NCI-H146 (cell line): ENCODE measurements around the gene IL17REL.
A peak's percentile ranks its signal among the peaks of the same experiment; 100 is the strongest.

Experiments
- DNase-seq: peaks from one replicate; lab custom pipeline; 2025; lab: John Stamatoyannopoulos, UW

Gene IL17REL

DNA sequence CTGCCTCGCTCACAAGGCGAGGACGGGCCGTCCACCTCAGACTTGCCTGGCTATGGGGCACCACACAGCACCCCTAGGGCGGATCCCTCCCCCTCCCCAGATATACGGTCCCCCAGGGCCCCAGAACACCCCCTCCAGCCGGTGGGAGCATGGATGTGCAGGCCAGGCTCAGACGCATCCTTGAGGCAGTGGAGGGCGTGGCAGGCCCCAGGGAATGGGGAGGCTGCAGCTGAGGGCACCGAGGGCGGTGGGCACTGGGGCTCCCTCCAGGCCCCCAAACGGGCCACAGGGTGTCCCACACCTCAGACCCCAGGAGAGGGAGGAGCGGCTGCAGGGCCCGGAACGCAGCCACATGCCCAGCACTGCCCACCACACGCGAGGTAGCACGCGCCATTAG is 33.5 kb upstream of the IL17REL start:
- DNase-seq, result no peak

DNA sequence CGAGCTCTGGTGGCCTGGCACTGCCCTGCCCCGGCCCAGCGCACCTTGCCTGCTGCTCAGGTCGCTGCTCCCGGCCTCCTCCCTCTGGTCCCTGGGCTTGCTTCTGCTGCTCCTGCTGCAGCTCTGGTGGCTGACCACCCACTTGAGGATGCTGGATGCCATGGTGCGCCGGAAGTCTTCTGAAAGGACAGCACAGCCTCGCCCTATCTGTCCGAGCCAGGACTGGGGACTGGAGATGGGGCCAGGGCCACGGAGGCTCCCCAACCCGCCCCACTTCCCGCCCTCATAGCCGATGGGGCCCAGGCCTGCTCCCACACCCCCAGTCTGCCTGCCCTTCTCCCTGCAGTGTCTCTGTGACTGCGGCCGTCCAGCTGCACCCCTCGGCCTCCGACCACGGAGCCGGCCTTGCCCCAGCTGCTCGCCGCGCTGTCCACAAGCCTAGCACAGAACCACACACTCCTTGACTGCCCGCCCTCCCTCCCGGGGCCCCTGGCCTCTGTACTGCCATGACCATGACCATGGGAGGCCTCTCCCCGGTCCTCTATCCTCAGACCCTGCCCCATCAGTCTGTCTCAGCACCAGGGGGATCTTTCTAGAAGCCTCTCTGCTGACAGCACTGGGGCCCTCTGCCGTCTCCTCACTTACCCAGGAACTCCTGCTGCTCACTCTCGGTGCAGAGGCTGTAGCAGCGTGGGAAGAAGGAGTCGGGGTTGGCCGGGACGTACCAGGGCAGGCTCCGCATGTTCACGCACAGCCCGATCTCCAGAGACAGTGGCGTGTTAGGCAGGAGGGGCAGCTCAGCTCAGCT is 32.9 kb upstream of the IL17REL start:
- DNase-seq, result no peak

DNA sequence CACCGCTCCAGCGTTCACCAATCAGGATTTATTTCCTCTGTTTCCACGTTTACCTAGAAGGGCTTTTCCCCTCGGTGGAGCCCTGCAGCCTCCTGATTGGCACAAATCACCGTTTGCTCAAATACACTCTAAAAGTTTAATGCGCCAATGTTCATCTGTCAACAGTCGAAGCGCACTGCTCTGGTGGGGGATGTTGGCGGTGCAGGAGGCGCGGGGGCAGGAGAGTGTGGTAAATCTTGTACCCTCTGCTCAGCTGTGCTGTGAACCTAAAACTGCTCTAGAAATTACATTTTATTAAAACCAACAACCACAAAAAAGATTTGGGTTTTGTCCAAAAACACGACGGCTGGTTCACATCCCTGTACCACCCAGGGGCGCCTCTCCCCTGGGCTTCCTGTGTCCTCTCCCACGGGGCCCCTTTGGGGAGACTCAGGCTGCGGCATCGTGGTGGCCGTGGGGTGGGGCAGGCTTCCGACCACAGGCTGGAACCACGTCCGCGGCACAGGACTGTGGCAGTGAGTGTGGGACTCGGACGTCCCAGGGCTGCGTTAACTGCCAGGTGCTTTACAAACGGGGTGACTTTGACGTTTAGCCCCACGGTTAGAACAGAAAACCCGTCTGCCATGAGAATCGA is 32.0 kb upstream of the IL17REL start:
- no peak for DNase-seq

DNA sequence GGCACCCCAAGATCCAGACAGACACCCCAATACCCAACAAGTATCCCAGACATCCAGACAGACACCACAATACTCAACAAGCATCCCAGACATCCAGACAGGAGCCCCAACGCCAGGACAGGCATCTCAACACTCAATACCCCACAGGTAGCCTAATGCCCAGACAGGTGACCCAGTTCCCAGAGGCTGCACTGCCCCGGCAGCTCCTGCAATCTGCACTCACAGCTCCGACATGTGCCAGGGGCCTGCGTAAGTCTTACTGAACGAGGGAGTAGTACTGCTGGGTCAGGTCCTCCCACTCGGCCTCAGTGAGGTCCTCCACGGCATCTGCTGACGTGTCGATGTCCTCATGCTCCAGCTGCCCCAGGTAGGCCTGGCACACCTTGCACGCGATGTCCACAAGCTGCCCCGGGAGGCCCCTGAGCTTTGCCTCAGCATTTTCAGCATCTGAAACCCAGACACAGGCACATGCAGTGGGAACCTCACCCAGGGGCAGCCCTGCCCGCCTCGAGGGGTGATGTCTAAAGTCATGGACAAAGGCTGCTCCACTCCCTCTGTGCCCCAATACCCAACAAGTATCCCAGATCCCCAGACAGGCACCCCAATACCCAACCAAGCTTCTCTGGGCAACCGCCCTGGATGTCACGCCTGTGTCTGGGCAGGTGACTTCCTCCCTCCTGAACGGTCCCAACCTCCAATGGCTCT is 28.9 kb upstream of the IL17REL start:
- DNase-seq, result no peak

DNA sequence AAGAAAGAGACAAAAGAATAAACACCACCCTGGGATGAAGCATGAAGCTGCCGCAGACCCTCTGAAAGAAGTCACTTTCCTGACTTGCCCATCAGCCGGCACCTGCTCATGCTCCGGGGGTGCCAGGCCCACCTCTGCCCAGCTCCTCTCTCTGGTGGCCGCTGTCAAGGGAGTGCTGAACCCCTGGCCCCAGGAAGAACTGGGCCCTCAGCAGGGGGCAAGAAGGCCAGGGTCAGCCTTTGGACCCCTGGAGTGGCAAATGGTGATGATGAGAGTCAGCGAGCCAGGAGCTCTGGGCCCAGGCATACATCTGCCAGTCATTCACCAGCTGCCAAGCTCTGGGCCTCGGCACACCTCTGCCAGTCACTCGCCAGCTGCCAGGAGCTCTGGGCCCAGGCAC is 28.2 kb upstream of the IL17REL start:
- DNase-seq, result no peak

DNA sequence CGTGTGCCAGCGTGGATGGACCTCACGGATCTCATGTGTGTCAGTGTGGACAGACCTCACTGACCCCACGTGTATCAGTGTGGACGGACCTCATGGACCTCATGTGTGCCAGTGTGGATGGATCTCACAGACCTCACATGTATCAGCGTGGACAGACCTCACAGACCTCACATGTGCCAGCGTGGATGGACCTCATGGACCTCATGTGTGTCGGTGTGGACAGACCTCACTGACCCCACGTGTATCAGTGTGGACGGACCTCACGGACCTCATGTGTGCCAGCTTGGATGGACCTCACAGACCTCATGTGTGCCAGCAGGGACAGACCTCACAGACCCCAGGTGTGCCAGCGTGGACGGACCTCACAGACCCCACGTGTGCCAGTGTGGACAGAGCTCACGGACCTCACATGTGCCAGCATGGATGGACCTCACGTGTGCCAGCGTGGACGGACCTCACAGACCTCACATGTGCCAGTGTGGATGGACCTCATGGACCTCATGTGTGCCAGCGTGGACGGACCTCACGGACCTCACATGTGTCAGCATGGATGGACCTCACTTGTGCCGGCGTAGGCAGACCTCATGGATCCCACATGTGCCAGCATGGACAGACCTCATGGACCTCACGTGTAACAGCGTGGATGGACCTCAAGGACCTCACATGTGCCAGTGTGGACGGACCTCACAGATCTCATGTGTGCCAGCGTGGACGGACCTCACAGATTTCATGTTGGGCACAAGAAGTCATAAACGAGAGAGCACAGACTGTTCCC is 27.3 kb upstream of the IL17REL start:
- DNase-seq, result no peak

DNA sequence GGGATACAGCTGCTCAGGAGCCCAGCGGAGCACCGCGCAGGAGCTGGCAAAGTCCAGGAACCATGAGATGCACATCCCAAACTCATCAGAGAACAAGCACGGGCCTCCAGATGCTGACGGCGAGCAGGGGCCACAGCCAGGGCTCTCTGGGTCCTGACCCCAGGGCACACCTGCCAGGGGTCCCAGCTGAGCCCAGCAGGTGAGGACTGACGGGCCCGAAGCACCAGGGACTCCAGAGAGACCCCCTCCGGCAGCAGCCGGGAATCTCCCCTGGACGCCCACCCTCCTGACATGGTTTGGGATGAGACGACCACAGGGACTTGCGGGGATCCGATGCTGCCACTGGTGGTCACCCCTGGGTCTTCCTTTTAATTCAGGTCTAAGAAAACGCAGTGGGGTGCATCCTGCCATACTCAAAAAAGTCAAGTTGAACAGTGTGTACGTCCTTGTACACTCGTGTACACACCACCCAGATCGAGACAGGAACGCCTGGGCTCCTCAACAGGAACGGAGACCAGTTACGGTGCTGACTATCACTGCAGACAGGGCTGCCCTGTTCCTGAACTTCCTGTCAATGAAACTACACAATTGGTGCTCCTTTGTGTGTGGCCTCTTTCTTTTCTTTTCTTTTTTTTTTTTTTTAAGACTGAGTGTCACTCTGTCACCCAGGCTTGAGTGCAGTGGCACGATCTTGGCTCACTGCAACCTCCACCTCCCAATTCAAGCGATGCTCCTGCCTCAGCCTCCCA is 23.6 kb upstream of the IL17REL start:
- DNase-seq, result no peak

DNA sequence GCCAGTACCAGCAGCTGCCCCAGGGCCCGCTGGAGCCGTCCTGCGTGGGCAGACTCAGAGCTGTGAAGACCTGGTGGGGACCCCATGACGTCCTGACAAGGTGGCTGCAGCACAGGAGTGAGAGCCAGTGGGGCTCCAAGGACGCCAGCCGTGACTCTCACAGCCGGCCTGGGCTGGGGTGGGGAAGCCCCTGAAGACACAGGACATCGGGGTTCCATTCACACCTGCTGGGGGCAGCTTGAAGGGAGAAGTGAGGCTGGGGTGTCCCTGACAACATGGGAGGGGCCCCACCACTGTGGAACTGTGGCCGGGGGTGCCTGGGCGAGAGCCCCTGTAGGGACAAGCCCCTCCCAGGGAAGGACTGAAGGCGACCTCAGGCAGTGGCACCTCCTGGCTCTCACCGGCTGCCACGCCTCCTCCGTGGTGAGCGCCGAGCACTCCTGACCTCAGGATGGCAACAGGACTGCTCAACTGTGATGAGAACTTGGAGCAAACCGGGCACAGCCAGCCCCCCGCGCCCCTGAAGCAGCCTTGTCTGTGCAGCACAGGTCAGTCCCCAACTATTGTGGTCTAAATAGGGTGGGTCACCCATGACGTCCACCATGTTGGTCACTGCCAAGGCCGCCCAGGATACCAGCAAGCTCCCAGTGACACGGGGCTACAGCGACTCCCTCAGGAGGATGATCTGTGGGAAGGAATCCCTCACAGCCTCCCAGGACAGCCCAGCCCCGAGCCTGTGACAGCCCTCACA is 22.7 kb upstream of the IL17REL start:
- no peak for DNase-seq

DNA sequence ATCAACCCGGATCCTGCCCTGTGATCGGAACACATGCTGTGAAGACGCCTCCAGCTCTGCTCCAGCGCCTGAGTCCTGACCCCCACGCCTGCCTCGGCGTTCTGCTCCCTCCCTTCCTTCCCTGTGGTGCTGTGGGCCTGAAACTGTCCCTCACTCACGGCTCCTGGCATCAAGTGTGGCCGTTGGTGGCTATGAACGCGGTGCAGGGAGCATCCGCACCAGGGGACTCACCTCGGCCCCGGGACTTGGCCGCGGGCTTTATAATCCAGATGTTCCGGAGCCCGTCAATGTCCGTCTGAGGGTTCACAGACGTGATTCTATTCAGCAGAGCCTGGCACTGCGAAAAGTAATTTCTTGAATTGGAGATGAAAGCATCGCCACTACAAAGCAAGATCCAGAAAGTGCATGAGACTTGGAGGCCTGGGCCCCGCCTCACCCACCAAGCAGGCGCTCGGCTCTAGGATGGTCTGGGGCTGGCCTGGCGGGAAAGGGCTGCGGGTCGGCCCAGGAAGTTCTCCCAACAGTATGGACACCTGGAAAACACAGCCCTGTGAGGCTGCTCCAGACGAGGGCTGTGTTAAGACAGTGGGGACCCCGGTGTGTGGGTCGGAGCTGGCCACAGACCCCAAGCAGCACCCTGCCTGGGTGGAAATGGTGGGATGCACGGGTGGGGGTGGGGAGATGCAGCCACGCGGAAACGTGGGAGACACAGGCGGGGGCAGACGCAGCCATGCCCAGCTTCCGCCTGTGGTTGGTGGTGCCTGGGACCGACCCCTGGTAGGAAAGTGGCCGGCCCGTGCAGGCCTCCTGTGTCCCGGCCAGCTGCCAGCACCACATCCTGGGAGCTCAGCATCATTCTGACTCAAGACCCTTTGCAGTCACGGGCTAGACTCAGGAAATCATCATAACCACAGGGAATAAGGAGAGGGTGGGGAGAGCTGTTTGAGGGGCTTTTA is 21.8 kb upstream of the IL17REL start:
- no peak for DNase-seq

DNA sequence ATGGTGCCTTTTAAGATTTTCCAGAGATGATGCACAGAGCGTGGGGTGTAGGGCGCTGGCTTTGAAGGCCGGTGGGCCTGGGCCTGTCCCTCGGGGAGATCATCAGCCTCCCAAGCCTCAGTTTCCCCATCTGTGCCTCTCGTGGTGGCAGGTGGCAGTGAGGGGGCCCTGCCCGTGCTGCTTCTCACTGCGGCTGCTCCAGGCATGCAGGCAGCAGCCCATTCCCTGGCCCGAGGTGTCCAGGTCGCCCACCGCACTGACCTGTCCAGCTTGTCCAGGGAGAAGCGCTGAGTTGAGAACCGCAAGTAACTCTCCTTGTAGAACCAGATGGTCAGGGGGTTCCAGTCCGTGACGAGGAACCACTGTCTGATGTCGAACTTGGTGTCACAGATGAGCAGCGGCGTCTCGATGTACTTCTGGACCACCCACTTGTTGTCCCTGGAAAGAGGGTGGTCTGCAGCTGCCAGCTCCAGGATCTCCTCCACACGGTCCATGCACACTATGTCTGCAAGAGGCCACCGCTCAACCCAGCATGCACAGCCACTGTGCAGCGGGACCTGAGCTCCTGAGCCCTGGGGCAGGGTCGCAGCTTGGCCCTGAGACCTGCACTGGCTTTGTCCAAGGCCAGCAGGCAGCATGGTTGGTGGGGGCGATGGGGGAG is 20.5 kb upstream of the IL17REL start:
- no peak for DNase-seq

DNA sequence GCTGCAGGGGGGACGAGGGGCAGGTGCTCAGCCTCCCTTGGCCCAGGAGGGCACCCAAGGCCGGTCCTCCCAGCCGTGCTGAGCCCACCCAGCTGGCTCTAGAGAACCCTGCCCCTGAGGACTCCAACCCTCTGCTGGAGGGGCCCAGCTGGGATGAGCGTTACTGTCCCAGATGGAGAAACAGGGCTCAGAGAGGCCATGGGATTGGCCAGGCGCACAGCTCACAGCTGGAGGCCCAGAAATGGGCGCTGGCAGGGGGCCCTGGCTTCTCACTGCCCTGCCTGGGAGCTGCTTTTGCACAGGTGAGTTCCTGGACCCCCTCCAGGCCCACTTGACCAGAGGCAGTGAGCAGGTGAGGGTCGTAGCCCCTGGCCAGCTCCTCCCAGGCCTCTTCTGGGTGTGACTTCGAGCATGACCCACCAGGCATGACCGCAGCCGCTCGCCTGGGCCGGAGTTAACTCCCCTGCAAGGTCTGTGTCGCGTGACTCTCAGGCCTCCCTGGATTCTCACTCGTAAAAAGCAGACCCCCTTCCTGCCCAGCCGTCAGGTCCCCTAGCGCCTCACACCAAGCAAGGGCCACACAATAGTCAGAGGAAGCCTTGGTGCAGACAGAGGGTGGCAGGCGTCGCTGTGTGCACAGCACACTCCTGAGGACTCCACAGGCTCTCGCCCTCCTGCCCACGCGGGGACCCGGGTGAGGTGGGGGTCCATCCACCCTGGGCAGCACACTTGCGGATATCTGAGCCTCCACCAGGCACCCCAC is 19.7 kb upstream of the IL17REL start:
- no peak for DNase-seq

DNA sequence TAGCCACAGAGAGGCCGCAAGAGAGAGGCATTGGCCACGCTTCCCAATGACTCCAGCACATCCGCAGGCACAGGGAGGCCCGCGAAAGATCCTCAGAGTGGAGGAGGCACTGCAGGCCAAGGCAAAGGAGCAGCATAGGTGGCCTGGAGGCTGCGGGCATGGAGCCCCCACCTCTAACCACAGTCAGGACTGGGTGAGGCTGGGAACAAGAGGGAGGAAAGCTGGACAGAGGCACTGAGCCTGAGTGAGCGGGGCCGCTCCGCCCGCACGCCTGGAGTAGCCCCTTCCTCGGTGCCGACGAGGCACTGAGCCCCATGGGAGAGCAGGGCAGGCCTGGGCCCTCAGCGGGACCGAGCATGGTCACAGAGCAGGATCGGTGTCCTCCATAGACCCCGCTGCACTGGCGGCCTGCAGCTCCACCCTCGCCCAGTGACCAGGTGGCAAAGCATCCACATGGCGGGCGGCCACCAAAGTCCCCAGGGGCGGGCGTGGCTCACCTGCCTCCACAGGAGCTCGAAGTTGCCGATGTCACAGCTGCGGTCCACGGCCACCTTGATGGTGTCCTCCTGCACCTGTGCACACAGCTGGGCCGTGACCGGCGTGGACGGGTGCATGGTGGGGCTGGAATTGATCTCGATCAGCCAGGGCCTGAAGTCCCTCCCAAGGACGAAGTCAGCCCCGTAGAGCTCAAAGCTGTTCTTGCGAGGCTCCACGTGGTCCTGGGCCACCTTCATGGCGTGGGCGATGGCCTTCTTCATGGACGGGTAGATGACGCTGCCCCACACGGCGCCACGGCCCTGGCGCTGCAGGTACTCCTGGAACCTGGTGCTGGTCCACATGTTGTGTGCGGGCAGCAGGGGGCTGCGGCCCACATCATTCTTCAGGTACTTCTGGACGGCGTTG is 18.9 kb upstream of the IL17REL start:
- no peak for DNase-seq

DNA sequence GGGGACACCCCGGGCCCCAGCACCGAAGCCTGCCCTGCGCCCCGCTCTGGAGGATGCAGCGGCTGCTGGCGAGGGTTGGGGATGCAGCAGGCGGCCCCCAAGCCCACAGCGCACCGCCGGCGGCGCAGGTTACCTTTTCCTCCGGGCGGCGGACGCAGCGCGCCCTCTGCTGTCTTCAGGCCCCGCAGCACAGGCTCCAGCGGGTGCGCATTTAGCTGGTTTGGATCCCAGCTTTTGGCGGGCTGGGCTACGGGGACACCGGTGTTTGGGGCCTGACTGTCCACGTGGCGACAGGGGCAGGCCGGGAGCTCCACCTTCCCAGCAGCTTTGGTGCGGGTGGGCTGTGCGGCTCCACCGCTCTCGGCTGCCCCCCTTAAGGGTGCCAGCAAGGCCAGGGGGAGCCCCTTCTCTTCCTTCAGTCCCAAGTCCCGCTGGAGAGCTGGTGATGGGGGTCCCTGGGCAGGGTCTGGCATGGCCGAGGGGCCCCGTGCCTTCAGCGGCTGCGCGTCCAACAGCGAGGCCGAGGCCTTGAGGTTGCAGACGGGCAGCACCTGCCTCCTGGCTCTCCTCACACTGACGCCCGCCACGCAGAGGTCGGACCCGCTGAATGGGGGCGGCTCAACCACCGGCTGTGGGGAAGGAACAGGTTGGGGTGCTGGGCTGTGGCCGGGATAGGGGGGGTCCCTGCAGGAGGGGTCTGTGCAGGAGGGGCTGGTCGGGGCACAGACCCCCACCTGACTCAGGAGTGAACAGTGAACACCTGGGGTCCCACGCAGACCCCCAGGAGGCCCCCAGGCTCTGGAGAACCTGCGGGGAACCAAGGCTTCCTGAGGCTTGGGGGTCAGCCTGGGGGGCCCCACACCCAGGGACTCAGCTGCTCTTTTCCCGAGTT is 18.0 kb upstream of the IL17REL start:
- peak; percentile 51 for DNase-seq

DNA sequence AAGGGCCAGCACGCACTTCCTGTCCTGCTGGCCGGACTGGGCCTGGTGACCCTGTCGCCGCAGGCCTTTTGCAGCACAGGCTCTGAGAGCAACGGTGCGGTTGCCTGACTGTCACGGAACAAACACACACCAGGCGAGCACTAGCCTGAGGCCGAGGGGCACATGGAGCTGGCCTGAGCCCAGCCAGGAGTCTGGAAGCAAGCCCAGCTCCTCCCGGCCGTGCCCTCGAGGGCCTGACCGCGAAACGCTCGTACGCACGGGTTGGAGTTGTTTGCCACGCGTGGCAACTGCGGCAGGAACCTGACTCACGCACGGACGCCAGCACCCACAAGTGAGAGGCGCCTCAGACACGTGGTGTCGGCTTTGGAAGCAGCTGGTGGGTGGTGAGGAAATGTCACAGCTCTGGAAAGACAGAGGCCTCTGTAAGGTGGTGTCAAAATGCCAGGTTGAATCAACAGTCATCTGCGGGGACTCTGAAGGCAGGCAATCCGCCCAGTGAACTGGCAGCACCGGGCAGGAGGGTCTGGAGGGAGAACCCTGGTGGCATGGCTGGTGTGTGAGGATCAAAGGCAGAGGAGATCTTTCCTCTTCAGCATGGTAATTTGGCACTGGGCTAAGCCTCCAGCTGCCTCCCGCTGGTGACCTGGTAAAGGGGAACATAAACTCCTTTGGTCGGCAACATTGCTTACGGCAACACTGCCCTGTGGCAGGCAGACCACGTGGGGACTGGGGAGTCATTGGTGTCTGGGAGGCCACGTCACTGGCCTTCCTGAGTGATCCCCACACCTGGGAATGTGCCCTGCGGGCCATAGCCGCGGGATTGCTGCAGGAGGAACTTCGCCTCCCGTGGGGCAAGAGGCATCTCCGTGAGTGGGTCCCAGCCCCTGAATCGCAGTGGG is 15.3 kb upstream of the IL17REL start:
- DNase-seq, result no peak

DNA sequence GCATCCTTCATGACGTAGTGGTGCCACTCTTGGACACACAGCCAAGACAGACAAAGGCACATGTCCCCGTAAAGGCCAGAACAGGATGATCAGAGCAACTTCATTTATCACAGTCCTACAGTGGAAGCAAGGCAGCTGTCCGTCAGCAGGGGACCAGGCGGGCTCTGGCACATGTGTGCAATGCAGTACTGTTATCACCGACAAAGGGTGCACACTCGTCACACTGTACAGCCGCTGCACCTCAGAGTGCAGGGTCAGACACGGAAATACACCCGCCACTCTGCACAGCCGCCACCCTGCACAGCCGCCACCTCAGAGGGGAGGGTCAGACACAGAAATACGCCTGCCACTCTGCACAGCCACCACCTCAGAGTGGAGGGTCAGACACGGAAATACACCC is 13.4 kb upstream of the IL17REL start:
- DNase-seq, result no peak
